HG02798 (cell line): ENCODE results near the gene MRPL2.

Experiments
- ATAC-seq: cut with Tn5 transposase; IDR thresholded peaks from one replicate; pipeline ENCODE4 v1.9.1; 2021; ENCODE audit warnings: mild to moderate bottlenecking; ENCODE audit not compliant: unreplicated experiment, poor library complexity

The MRPL2 gene

GRCh38 chr6:43059168-43060033 lies at the start of gene MRPL2, which contains the start of gene KLC4:
MRPL2 (minus strand) TSS chr6:43059434; CDS start chr6:43059381, 53 bp downstream.
KLC4 (plus strand) TSS chr6:43059631; CDS start chr6:43061336, 1,705 bp downstream.
- ATAC-seq = peak; percentile 92

- no peak for ATAC-seq
Measured at GRCh38 chr6:43107344-43108062, 48.3 kb upstream of the MRPL2 start.

GRCh38 chr6:43105538-43106222 lies 46.4 kb upstream of the MRPL2 start:
- ATAC-seq = no peak

- ATAC-seq = no peak
Measured at GRCh38 chr6:43103253-43103876, 44.1 kb upstream of the MRPL2 start.

GRCh38 chr6:43101497-43101896 lies 42.3 kb upstream of the MRPL2 start:
- no peak for ATAC-seq

GRCh38 chr6:43097502-43097901 lies 38.3 kb upstream of the MRPL2 start:
- ATAC-seq = no peak

- ATAC-seq = no peak
Measured at GRCh38 chr6:43097098-43097489, 37.9 kb upstream of the MRPL2 start.

- no peak for ATAC-seq
Measured at GRCh38 chr6:43096451-43097097, 37.3 kb upstream of the MRPL2 start.

- ATAC-seq = no peak
Measured at GRCh38 chr6:43095939-43096338, 36.7 kb upstream of the MRPL2 start.

GRCh38 chr6:43093436-43094289 lies 34.4 kb upstream of the MRPL2 start:
- ATAC-seq = no peak

GRCh38 chr6:43092635-43093034 lies 33.4 kb upstream of the MRPL2 start:
- ATAC-seq = no peak

- no peak for ATAC-seq
Measured at GRCh38 chr6:43091436-43091991, 32.3 kb upstream of the MRPL2 start.

GRCh38 chr6:43091020-43091419 lies 31.8 kb upstream of the MRPL2 start:
- no peak for ATAC-seq

GRCh38 chr6:43090559-43090956 lies 31.3 kb upstream of the MRPL2 start:
- ATAC-seq = no peak

GRCh38 chr6:43089874-43090558 lies 30.8 kb upstream of the MRPL2 start:
- no peak for ATAC-seq

- no peak for ATAC-seq
Measured at GRCh38 chr6:43089467-43089866, 30.2 kb upstream of the MRPL2 start.

GRCh38 chr6:43088654-43089056 lies 29.4 kb upstream of the MRPL2 start:
- no peak for ATAC-seq

GRCh38 chr6:43086022-43086658 lies 26.9 kb upstream of the MRPL2 start:
- ATAC-seq = no peak
